GM19025 (cell line): ENCODE results near the gene NOL4L.

Experiments used
- ATAC-seq: cut with Tn5 transposase; IDR thresholded peaks from one replicate; pipeline ENCODE4 v1.9.1; 2021; ENCODE audit warnings: mild to moderate bottlenecking, low read depth, moderate library complexity; ENCODE audit not compliant: unreplicated experiment

Gene NOL4L, protein sequence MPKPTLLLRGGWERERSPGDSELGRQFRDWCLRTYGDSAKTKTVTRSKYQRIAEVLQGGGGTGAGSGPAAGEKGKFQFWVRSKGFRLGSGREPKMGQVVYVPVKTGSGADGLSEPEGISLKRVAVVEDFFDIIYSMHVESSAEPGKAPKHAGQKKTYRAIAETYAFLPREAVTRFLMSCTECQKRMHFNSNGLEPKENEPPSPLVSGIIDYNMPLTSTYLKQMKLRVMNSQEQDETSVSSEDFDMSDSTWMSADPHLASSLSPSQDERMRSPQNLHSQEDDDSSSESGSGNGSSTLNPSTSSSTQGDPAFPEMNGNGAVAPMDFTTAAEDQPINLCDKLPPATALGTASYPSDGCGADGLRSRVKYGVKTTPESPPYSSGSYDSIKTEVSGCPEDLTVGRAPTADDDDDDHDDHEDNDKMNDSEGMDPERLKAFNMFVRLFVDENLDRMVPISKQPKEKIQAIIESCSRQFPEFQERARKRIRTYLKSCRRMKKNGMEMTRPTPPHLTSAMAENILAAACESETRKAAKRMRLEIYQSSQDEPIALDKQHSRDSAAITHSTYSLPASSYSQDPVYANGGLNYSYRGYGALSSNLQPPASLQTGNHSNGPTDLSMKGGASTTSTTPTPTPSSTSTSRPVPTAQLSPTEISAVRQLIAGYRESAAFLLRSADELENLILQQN

DNA sequence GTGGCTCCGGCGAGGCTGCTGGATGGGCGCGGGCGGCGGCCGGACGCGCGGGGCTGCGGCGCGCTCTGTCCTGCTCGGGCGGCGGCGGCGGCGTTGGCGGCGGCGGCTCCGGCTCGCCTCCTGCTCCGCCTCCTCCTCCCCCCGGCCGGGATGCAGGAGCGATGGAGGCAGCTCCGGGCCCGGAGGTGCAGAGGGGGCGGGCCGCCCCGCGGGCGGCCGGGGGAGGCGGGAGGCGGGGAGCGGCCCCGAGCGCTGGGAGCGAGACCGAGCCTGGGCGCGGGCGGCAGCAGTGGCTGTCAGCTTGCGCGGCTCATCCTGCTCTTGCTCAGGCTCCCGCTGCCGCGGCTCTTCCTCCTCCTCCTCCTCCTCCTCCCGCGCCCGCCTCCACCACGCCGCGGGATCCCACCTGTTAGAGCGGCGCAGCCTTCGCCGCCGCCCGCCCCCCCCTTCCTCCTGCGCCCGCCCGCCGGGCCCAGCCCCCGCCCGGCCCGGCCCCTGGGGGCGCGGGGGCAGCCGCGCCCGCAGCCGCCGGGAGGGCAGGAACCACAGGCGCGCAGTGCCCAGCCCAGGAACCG lies at the start of gene NOL4L:
NOL4L (minus strand) TSS at position 323 of the 575 bp plus-strand sequence. CDS start 443 bp downstream, outside the sequence.
- ATAC-seq, result no peak

- no peak for ATAC-seq
These were observed 49.1 kb upstream of the NOL4L start for GRCh38 chr20:32634041-32634805.

DNA sequence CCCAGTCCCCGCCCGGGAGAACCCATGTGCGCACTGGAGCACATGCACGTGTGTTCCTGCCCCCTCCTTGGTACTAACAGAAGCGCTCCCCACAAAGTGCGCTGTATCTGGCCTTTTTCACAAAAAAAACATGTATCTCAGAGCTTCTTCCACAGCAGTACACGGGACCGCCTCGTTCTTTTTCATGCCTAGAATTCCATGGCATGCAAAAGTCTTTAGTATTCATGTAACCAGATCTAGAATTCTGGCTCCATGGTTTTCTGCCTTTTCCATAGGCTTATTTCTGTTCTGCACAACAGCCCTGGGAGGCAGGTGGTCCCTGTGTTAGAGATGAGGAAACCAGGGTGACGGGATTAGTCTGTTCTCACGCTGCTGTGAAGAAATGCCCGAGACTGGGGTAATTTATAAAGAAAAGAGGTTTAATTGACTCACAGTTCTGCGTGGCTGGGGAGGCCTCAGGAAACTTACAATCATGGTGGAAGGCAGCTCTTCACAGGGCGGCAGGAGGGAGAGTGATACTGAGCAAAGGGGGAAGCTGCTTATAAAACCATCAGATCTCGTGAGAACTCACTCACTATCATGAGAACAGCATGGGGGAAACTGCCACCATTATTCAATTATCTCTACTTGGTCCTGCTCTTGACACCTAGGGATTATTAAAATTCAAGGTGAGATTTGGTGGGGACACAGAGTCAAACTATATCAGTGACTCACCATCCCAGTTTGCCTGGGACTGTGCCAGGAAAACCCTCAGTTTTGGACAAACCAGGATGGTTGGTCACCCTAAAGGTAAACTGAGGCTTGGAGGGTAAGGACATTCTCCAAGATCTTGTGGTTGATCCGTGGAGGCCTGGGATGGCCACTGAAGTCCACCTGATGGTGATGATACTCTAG lies 47.6 kb upstream of the NOL4L start:
- ATAC-seq, result no peak

- ATAC-seq, result no peak
These were observed 46.9 kb upstream of the NOL4L start for GRCh38 chr20:32631933-32632460.

GRCh38 chr20:32629813-32630212 lies 44.7 kb upstream of the NOL4L start:
- no peak for ATAC-seq

DNA sequence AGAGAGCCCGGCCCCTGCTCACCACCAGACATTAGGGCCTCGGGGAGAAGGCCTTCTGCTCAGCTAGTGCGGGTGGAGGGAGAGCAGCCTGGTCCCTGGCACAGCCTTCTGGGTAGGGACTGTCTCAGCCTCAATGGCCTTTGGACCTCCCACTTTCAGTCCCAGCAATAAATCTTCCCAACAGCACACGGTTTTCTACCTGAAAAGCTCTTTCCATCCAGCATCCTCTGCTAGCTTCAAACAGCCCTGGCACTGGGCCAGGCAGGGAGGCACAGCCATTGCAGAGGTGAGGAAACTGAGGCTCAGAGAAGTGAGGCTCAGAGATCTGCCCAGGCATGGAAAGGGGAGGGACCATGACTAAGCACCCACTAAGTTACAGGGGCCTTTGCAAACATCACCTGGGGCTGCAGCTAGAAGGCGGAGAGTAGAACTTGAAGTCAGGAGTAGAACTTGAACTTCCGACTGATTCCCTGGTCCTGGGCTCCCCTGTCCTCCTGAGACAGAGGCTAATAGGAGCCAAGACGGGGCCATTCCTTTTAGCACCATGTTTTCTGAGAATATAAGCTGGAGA lies 43.9 kb upstream of the NOL4L start:
- ATAC-seq, result no peak

GRCh38 chr20:32626859-32627636 lies 41.9 kb upstream of the NOL4L start:
- no peak for ATAC-seq

- no peak for ATAC-seq
These were observed 41.3 kb upstream of the NOL4L start for GRCh38 chr20:32626407-32626806.

- no peak for ATAC-seq
These were observed 40.9 kb upstream of the NOL4L start for GRCh38 chr20:32625996-32626395.

- no peak for ATAC-seq
These were observed 39.7 kb upstream of the NOL4L start for GRCh38 chr20:32624687-32625345.

- ATAC-seq, result no peak
These were observed 38.6 kb upstream of the NOL4L start for GRCh38 chr20:32623667-32624157.

- ATAC-seq, result no peak
These were observed 37.7 kb upstream of the NOL4L start for GRCh38 chr20:32622585-32623468.

- no peak for ATAC-seq
These were observed 36.9 kb upstream of the NOL4L start for GRCh38 chr20:32621891-32622584.

DNA sequence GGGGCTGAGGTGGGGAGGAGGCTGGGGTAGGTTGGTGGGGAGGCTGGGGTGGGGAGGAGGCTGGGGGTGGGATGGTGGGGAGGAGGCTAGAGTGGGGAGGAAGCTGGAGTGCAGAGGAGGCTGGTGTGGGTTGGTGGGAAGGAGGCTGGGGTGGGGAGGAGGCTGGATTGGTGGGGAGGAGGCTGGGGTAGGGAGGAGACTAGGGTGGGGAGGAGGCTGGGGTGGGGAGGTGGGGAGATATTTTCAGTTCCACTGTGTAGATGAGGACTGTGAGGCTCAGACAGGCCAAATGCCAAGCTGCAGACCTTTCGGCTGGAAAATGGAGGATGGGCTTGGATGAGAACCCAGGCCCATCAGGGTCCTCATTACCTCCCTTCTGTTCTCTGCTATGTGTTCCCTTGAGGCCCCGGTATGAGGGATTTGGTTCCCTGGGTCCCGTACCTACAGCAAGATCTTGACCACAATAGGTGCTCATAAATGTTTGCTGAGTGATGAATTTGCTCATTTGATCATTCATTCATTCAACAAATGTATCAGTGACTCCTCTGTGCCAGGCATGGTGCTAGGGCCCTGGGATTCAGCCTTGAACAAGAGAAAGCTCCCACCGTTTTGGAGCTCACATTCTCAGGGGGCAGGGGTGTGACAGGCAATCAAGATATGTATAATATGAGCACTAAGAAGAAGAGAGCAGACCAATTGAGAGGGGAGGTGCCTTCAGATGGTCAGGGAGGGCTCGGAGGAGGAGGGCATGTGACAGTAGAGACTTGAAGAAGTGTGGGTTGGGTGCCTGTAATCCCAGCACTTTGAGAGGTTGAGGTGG lies 36.1 kb upstream of the NOL4L start:
- no peak for ATAC-seq

DNA sequence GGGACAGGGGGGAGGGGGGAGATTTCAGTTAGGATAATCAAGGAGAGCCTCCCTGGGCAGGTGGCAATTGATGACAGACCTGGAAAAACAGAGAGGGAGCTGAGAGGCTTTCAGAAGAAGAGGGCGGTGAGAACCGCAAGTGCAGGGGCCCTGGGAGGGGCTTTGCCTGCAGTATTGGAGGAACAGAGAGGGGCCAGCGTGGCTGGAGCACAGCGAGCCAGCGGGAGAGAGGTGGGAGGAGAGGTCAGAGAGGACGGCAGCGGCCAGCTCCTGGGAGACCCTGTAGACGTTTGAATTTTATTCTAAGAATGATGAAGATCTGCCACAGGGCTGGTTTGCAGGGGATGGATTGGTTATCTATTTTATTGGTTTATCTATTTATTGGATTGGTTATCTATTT lies 34.5 kb upstream of the NOL4L start:
- ATAC-seq, result no peak
